ENCODE results near the gene SNRPD3.

The SNRPD3 gene

GRCh38 chr22:24566899-24567511, 11.2 kb downstream of the SNRPD3 start:
- no peak for DNase-seq (ENCODE audit: low read depth in 2 of 2, low spot score in 1 of 2)

- no peak for DNase-seq (ENCODE audit: low read depth in 2 of 2, low spot score in 1 of 2)
Measured at GRCh38 chr22:24567668-24568067, 11.9 kb downstream of the SNRPD3 start.

- no peak for DNase-seq (ENCODE audit: low read depth in 2 of 2, low spot score in 1 of 2)
Measured at GRCh38 chr22:24571266-24571665, 15.5 kb downstream of the SNRPD3 start.

- DNase-seq (ENCODE audit: low read depth in 2 of 2, low spot score in 1 of 2): no peak
Measured at GRCh38 chr22:24576778-24577177, 21.0 kb downstream of the SNRPD3 start.

GRCh38 chr22:24578355-24579257, 22.8 kb downstream of the SNRPD3 start:
- DNase-seq (ENCODE audit: low read depth in 2 of 2, low spot score in 1 of 2): no peak

- DNase-seq (ENCODE audit: low read depth in 2 of 2, low spot score in 1 of 2): no peak
Measured at GRCh38 chr22:24579258-24579601, 23.4 kb downstream of the SNRPD3 start.

- no peak for DNase-seq (ENCODE audit: low read depth in 2 of 2, low spot score in 1 of 2)
Measured at GRCh38 chr22:24580276-24580675, 24.5 kb downstream of the SNRPD3 start.

GRCh38 chr22:24582056-24582814, 26.4 kb downstream of the SNRPD3 start:
- DNase-seq (ENCODE audit: low read depth in 2 of 2, low spot score in 1 of 2): no peak

GRCh38 chr22:24583221-24584165, 27.7 kb downstream of the SNRPD3 start:
- no peak for DNase-seq (ENCODE audit: low read depth in 2 of 2, low spot score in 1 of 2)

GRCh38 chr22:24584166-24584790, 28.5 kb downstream of the SNRPD3 start:
- DNase-seq (ENCODE audit: low read depth in 2 of 2, low spot score in 1 of 2): no peak

- no peak for DNase-seq (ENCODE audit: low read depth in 2 of 2, low spot score in 1 of 2)
Measured at GRCh38 chr22:24584871-24585411, 29.1 kb downstream of the SNRPD3 start.

- no peak for DNase-seq (ENCODE audit: low read depth in 2 of 2, low spot score in 1 of 2)
Measured at GRCh38 chr22:24585461-24585860, 29.7 kb downstream of the SNRPD3 start.

GRCh38 chr22:24585927-24586546, 30.2 kb downstream of the SNRPD3 start:
- no peak for DNase-seq (ENCODE audit: low read depth in 2 of 2, low spot score in 1 of 2)

GRCh38 chr22:24587251-24587650, 31.5 kb downstream of the SNRPD3 start:
- no peak for DNase-seq (ENCODE audit: low read depth in 2 of 2, low spot score in 1 of 2)

- DNase-seq (ENCODE audit: low read depth in 2 of 2, low spot score in 1 of 2): no peak
Measured at GRCh38 chr22:24587948-24588347, 32.1 kb downstream of the SNRPD3 start.

GRCh38 chr22:24588381-24588756, 32.6 kb downstream of the SNRPD3 start:
- no peak for DNase-seq (ENCODE audit: low read depth in 2 of 2, low spot score in 1 of 2)

- DNase-seq (ENCODE audit: low read depth in 2 of 2, low spot score in 1 of 2): no peak
Measured at GRCh38 chr22:24588757-24589481, 33.1 kb downstream of the SNRPD3 start.

GRCh38 chr22:24589518-24590030, 33.8 kb downstream of the SNRPD3 start:
- DNase-seq (ENCODE audit: low read depth in 2 of 2, low spot score in 1 of 2): no peak
